K562 (cell line): ENCODE results near the gene UNC5C. TPM values are rescaled to one million over a fixed set of nuclear protein-coding genes. Genes with fewer than 3 reads are reported as not detected.

Experiments
- ATAC-seq: fragments of 200-7000 bp; cut with Tn5 transposase; 3 replicates; pipeline ENCODE4 v1.9.1; 2020; ENCODE audit warnings: moderate library complexity
- BruUV-seq: library from RNA; stranded (reverse); fragments of 400-500 nt; replicated peaks from 2 replicates; lab custom pipeline; 2021; lab: Mats Ljungman, UMichigan
- CTCF ChIA-PET: fragments of 300-600 bp; formaldehyde crosslinking; extraction: SDS; loops from one replicate; lab custom pipeline; 2021; ENCODE audit warnings: low intra/inter-chr PET ratio; lab: Yijun Ruan, JAX
- POLR2A ChIA-PET: fragments of 300-600, 350-650 bp; sonication (Branson Sonifier 250); formaldehyde crosslinking; extraction: SDS; loops from one replicate; lab custom pipeline; 2021; ENCODE audit warnings: antibody characterized with exemption, inconsistent platforms; lab: Yijun Ruan, JAX
- DNase-seq, 4 experiments: peaks; one replicate each; pipeline versions ENCODE4 v3.0.0 to v3.0.0-alpha.2; 2011 to 2018; ENCODE audit warnings: low spot score in 3 of 4, mixed read lengths in 3 of 4; ENCODE audit errors: extremely low read depth in 1 of 4
- FAIRE-seq: peaks from 2 replicates; lab custom pipeline; 2011; peaks lifted over from hg19 to GRCh38; lab: Jason Lieb, UNC
- H2AFZ ChIP-seq: 2 replicates; pipeline ENCODE4 v1.6.0; 2011; ENCODE audit warnings: low read depth, low read length, control low read depth, inconsistent platforms
- H3K27ac ChIP-seq: fragments of 200-600 bp; 3 replicates; pipeline ENCODE4 v1.8.0; 2011; ENCODE audit warnings: low read depth, mild to moderate bottlenecking, control low read depth, inconsistent platforms, low read length, moderate library complexity, mixed read lengths; ENCODE audit errors: extremely low read depth
- H3K27me3 ChIP-seq, 2 experiments: fragments of 300-600 bp in 1 of 2; 2 replicates in 1 of 2; 3 replicates in 1 of 2; pipeline versions ENCODE4 v1.6.0 to v1.8.0; 2011; ENCODE audit warnings: inconsistent platforms in 2 of 2, low read length in 2 of 2, mild to moderate bottlenecking in 1 of 2, mixed read lengths in 1 of 2, moderate library complexity in 1 of 2; ENCODE audit not compliant: control insufficient read depth in 2 of 2, insufficient read depth in 2 of 2
- H3K36me3 ChIP-seq: fragments of 300-600 bp; 3 replicates; pipeline ENCODE4 v1.8.0; 2011; ENCODE audit warnings: mild to moderate bottlenecking, low read length, inconsistent platforms; ENCODE audit not compliant: control insufficient read depth, insufficient read depth
- H3K4me1 ChIP-seq, 2 experiments: fragments of 200-600 bp in 1 of 2; replicated peaks in 1 of 2; 2 replicates in 1 of 2; 3 replicates in 1 of 2; pipeline versions ENCODE4 v1.5.1 to v1.8.0; 2011; ENCODE audit warnings: inconsistent platforms in 2 of 2, low read length in 2 of 2, mild to moderate bottlenecking in 1 of 2, mixed read lengths in 1 of 2, moderate library complexity in 1 of 2; ENCODE audit not compliant: control insufficient read depth in 2 of 2, insufficient read depth in 2 of 2
- H3K4me2 ChIP-seq: 2 replicates; pipeline ENCODE4 v1.6.1; 2011; ENCODE audit warnings: low read length, control low read depth, inconsistent platforms, mixed read lengths; ENCODE audit not compliant: insufficient read depth
- H3K4me3 ChIP-seq: fragments of 200-600 bp; sonication (generic), shearing (Covaris generic); 2 replicates; pipeline ENCODE4 v1.5.1; 2016; ENCODE audit warnings: control low read depth, inconsistent platforms
- H3K79me2 ChIP-seq: fragments of 200-600 bp; 3 replicates; pipeline ENCODE4 v1.8.0; 2011; ENCODE audit warnings: low read length, inconsistent platforms; ENCODE audit not compliant: control insufficient read depth, insufficient read depth
- H3K9ac ChIP-seq, 2 experiments: 2 replicates each; pipeline versions ENCODE4 v1.6.0 to v1.6.1; 2011; ENCODE audit warnings: low read depth in 2 of 2, low read length in 2 of 2, control low read depth in 1 of 2, inconsistent platforms in 1 of 2, mild to moderate bottlenecking in 1 of 2, mixed read lengths in 1 of 2; ENCODE audit not compliant: insufficient read depth in 1 of 2
- H3K9me1 ChIP-seq: one replicate; pipeline ENCODE4 v1.6.0; 2011; ENCODE audit warnings: inconsistent platforms, mild to moderate bottlenecking, low read length, moderate library complexity; ENCODE audit not compliant: control insufficient read depth, insufficient read depth
- H3K9me3 ChIP-seq: replicated peaks from 2 replicates; pipeline ENCODE4 v1.5.1; 2011; ENCODE audit warnings: low read depth, low read length, inconsistent platforms; ENCODE audit not compliant: control insufficient read depth, insufficient read depth
- H4K20me1 ChIP-seq: replicated peaks from 2 replicates; pipeline ENCODE4 v1.6.1; 2011; ENCODE audit warnings: low read length, inconsistent platforms, mixed read lengths; ENCODE audit not compliant: control insufficient read depth, insufficient read depth
- ADNP ChIP-seq: fragments of 200-800 bp; sonication (Bioruptor generic); IDR thresholded peaks from 2 replicates; pipeline ENCODE4 v1.6.1; 2016; ENCODE audit warnings: missing genetic modification characterization, missing compliant biosample characterization
- ARID2 ChIP-seq: fragments of 450-650 bp; IDR thresholded peaks from 2 replicates; pipeline ENCODE4 v1.6.1; 2017; ENCODE audit warnings: antibody characterized with exemption, mild to moderate bottlenecking
- GABPB1 ChIP-seq: sonication (generic); formaldehyde crosslinking; IDR thresholded peaks from 2 replicates; pipeline ENCODE4 v1.8.0; 2022; ENCODE audit warnings: mild to moderate bottlenecking, missing genetic modification reagents
- KLF10 ChIP-seq: fragments of 250-450 bp; sonication (Bioruptor Pico); IDR thresholded peaks from 2 replicates; pipeline ENCODE4 v1.6.1; 2021; ENCODE audit warnings: matching md5 sums
- RAD21 ChIP-seq, 2 experiments: fragments of 250-450 bp in 1 of 2; fragments of 450-650 bp in 1 of 2; sonication (Bioruptor Pico) in 1 of 2; formaldehyde crosslinking in 1 of 2; IDR thresholded peaks in 1 of 2; conservative IDR thresholded peaks in 1 of 2; 2 replicates each; pipeline versions ENCODE4 v1.4.0 to v1.8.0; 2020 to 2022; ENCODE audit warnings: mild to moderate bottlenecking in 2 of 2, moderate library complexity in 1 of 2
- STAG1 ChIP-seq: sonication (generic); formaldehyde crosslinking; IDR thresholded peaks from 2 replicates; pipeline ENCODE4 v1.5.0; 2020; ENCODE audit warnings: missing genetic modification reagents, borderline replicate concordance
- ZBTB17 ChIP-seq: fragments of 450-650 bp; formaldehyde crosslinking; IDR thresholded peaks from 2 replicates; pipeline ENCODE4 v1.4.0; 2020; ENCODE audit warnings: mild to moderate bottlenecking
- ZNF212 ChIP-seq: fragments of 450-650 bp; formaldehyde crosslinking; IDR thresholded peaks from 2 replicates; pipeline ENCODE4 v1.4.0; 2020; ENCODE audit warnings: mild to moderate bottlenecking
- ZNF347 ChIP-seq: fragments of 450-650 bp; formaldehyde crosslinking; IDR thresholded peaks from 2 replicates; pipeline ENCODE4 v1.4.0; 2020; ENCODE audit warnings: low read depth, mild to moderate bottlenecking, moderate library complexity
- ZNF668 ChIP-seq: fragments of 250-450 bp; sonication (Bioruptor Pico); IDR thresholded peaks from 2 replicates; pipeline ENCODE4 v1.8.0; 2022; ENCODE audit warnings: mild to moderate bottlenecking, inconsistent platforms
- WGBS: fragments of 100-300 bp; shearing (Covaris generic); methylation state at CpG from one replicate; pipeline ENCODE4 v1.1.6; 2016; ENCODE audit warnings: low coverage, mixed read lengths; ENCODE audit not compliant: insufficient coverage; ENCODE audit errors: missing lambda C conversion rate; 5-methylcytosine and 5-hydroxymethylcytosine counted together
- in situ Hi-C: fragments of 300-500 bp; cut with MboI; formaldehyde crosslinking; loops from 4 replicates; pipeline ENCODE4 v1.15.0; 2018; ENCODE audit warnings: inconsistent platforms, mixed read lengths
- intact Hi-C: fragments of 100-400 bp; cut with micrococcal nuclease; formaldehyde crosslinking; loops from 2 replicates; pipeline ENCODE4 v1.14.2; 2022
- polyA plus RNA-seq, 8 experiments: library from polyadenylated mRNA; depleted of rRNA in 4 of 8; stranded (reverse) in 5 of 8; unstranded in 3 of 8; fragments of >200 nt; fragmentation: Nextera tagmentation in 2 of 8; fragmentation: Illumina TruSeq in 1 of 8; extraction: Ambion mirVana in 2 of 8; extraction: Trizol in 1 of 8; gene quantifications; 2 replicates each; pipeline versions ENCODE4 v1.2.1 to v1.2.3, GENCODE V29; 2011 to 2014; ENCODE audit warnings: inconsistent platforms in 1 of 8, missing spikeins in 1 of 8
- total RNA-seq, 7 experiments: library from RNA; depleted of rRNA in 6 of 7; stranded (reverse); fragments of >200 nt in 6 of 7; fragmentation: Illumina TruSeq in 2 of 7; extraction: Trizol in 2 of 7; gene quantifications; 2 replicates each; pipeline versions ENCODE4 v1.2.1 to v1.2.3, GENCODE V29; 2011 to 2021; ENCODE audit warnings: low replicate concordance in 1 of 7
- TF ChIP-seq, protein P1 (sequence below): fragments of 250-450 bp; sonication (Bioruptor Pico); IDR thresholded peaks from 2 replicates; pipeline ENCODE4 v1.8.0; 2021; ENCODE audit warnings: moderate library complexity, mild to moderate bottlenecking, inconsistent platforms
- TF ChIP-seq, protein P2 (sequence below), 2 experiments: fragments of 450-650 bp; IDR thresholded peaks; 2 replicates each; pipeline ENCODE4 v1.6.1; 2016

UNC5C gene
- total and polyA plus RNA-seq, 9 of the 15 experiments (the other 6 are each of a cell fraction or from before 2014, with no cell fraction given), result under 0.01 to 0.10 (median 0.03) TPM; not detected in 1

DNA sequence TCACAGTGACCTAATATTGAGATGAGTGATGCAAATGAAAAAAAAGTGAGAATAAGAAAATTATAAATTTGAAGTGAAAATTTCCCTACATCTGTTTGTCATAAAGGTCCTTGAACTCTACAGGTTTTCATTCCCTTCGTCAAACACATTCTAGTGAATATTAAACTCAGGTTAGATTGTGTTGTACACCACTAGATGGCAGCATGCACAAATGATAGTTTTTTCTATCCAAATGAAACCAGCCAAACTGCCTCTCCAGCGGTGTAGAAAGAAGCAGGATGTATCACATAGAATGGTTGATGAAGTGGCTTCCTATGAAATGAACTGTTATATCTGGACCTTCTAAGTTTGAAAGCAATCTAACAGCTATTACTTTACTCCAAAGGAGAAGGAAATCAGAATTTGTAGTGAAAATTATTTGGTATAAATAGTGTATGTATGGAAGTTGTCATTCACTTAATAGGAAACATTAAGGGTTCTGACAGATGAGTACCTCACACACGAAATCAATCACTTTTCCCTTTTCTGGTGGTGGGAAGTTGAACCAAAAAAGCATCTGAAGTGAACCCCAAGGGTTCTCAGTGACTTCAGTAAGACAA is 382.7 kb downstream of the UNC5C start (continued):
- TF ChIP-seq GABPB1 (no peak), ZNF668 (CRISPR knock-in tag) (no peak), STAG1 (CRISPR knock-in tag) (peak; percentile 25; the same call in 1 of the 2 replicates), ZNF347 (CRISPR knock-in tag) (no peak), ZNF212 (CRISPR knock-in tag) (no peak), ARID2 (0 out of 2 replicates have a peak, but pooled peaks have one; percentile 24), RAD21 (CRISPR knock-in tag; conservative IDR thresholded peaks at IDR 0.05 in 1 of 2, IDR thresholded peaks at IDR 0.05 in 1 of 2) (peak; percentile 84 to 89), KLF10 (no peak)
- TF ChIP-seq, protein P1, sequence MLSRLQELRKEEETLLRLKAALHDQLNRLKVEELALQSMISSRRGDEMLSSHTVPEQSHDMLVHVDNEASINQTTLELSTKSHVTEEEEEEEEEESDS (CRISPR knock-in tag), result no peak

DNA sequence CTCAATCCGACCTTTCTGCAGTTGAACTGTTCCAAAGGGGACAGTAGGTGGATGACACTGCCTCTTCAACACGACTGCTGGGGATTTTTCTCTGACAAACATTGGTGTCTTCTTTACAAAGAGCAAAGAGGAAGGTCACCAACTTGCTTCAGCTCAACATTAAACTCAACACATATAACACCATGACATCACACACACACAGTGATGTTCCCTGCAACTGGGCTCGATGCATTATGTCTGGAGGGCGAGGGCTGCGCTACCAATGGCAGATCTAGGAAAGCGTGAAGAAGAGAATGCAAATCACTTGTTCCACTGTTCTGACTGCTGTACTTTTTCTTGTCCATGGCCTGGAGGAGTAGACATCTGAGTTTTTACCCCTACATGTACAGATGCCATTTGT is 385.9 kb downstream of the UNC5C start:
- WGBS, result 0% methylated on average over 6 of the region's 6 CpGs
- no peak for TF ChIP-seq ADNP (tag)
- TF ChIP-seq ZBTB17 (CRISPR knock-in tag), result peak; percentile 80
- TF ChIP-seq, protein P2, sequence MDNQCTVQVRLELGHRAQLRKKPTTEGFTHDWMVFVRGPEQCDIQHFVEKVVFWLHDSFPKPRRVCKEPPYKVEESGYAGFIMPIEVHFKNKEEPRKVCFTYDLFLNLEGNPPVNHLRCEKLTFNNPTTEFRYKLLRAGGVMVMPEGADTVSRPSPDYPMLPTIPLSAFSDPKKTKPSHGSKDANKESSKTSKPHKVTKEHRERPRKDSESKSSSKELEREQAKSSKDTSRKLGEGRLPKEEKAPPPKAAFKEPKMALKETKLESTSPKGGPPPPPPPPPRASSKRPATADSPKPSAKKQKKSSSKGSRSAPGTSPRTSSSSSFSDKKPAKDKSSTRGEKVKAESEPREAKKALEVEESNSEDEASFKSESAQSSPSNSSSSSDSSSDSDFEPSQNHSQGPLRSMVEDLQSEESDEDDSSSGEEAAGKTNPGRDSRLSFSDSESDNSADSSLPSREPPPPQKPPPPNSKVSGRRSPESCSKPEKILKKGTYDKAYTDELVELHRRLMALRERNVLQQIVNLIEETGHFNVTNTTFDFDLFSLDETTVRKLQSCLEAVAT (IDR thresholded peaks at IDR 0.05), result peak in 1 of 2 experiments; percentile 69; a peak in 2 of 4 replicates
- no peak for TF ChIP-seq ZNF212 (CRISPR knock-in tag)
- H3K27ac ChIP-seq, result no peak overlapping the region
- H3K9me3 ChIP-seq, result no peaks in the 10 kb centered on the region
- no peaks in the 10 kb centered on the region for H4K20me1 ChIP-seq
- H3K79me2 ChIP-seq, result no peaks in the 10 kb centered on the region
- peaks cover 0 to 8% of the 10 kb centered on the region in 2 experiments; a peak in 3 of 5 replicates for H3K27me3 ChIP-seq
- no TSS peak for BruUV-seq
- ATAC-seq (no peak), DNase-seq (no peak), FAIRE-seq (no peak)
- no peak overlapping the region for H2AFZ ChIP-seq
- H3K4me1 ChIP-seq, result no peaks in the 10 kb centered on the region
- H3K36me3 ChIP-seq, result no peaks in the 10 kb centered on the region
- H3K4me3 ChIP-seq, result no peak overlapping the region
- no peaks in the 10 kb centered on the region for H3K9me1 ChIP-seq
- intact Hi-C loops (no loop called here), in situ Hi-C loops (loop anchor here (25.0 kb wide), 1 partner anchor 349 kb away; no protein-coding TSS in a partner anchor)
- CTCF ChIA-PET, result no interaction called here
- H3K9ac ChIP-seq, result no peak overlapping the region
- 0 out of 2 replicates have a peak overlapping the region, but pooled peaks have one; percentile 7 for H3K4me2 ChIP-seq
- POLR2A ChIA-PET, result no interaction called here
